HG02571 (cell line): ENCODE results near the gene BMP2K.

Experiments used
- ATAC-seq: cut with Tn5 transposase; IDR thresholded peaks from one replicate; pipeline ENCODE4 v1.9.1; 2021; ENCODE audit warnings: mild to moderate bottlenecking, moderate library complexity; ENCODE audit not compliant: unreplicated experiment

BMP2K gene

GRCh38 chr4:78923464-78924312, 147.5 kb downstream of the BMP2K start:
- no peak for ATAC-seq

DNA sequence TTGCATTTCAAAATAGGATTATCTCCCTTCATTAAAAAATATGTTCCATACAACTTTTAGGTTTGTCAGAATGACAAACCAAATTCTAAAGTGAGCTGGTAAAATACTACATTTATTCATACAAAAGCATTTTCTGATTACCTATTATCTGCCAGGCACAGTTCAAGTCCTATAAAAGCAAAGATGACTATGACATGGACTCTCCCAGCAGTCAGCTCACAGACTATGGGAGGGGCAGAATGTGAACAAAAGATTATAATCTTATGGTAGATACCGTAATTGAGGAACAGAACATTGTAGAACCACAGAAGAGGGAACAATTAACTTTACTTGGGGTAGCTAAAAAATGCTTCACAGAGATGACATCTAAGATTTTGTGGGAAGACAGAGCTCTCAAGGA, 150.7 kb downstream of the BMP2K start:
- no peak for ATAC-seq

DNA sequence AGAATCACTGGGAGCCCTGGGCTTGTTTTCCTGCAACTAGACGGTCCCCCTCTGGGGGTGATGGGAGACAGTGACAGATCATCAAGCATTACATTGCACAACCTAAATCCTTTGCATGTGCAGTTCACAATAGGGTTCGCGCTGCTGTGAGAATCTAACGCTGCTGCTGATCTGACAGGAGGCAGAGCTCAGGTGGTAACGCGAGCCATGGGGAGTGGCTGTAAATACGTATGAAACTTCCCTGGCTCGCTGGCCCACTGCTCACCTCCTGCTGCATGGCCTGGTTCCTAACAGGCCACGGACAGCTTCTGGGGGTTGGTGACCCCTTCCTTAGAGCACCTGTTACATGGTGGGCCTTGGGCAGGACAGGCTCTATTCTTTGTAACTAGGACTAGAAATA, 152.7 kb downstream of the BMP2K start:
- no peak for ATAC-seq

- no peak for ATAC-seq
Measured at GRCh38 chr4:78930016-78930629, 154.0 kb downstream of the BMP2K start.

DNA sequence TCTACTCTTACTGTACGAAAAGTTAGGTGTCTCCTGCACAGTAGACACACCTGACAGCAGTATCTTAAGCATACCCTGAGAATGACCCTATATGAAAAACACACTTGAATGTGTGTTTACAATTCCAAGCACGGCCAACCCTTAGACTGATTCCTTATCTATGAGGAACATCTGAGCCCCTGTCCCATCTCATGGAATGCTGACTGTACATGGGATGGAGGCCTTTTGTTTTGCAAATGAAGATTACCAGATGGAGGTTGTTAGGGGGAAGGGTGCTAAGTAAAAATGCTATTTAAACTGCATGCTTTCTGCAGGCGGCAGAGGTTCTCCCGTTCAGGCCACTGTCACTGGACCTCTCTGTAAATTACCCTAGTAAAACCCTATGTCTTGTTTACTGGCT, 160.8 kb downstream of the BMP2K start:
- ATAC-seq, result no peak

DNA sequence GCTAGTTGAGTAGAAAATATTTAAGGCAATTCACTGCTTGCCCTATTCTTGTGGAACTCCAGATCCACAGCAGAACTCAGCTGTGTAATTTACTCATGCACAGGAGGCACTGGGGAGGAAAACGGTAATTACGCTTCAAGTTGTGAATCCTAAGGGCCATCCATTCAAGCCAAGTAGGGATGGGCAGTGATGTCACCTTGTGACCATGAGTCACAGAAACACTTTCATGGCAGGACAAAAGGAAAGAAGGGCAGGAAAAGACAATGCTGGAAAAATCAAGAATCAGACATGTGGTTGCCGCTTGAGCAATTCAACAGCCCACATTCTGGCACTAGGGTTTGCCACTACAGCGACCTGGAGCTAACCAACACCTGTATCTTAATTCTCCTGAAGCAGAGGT, 161.7 kb downstream of the BMP2K start:
- no peak for ATAC-seq

- ATAC-seq, result no peak
Measured at GRCh38 chr4:78938474-78938867, 162.3 kb downstream of the BMP2K start.

DNA sequence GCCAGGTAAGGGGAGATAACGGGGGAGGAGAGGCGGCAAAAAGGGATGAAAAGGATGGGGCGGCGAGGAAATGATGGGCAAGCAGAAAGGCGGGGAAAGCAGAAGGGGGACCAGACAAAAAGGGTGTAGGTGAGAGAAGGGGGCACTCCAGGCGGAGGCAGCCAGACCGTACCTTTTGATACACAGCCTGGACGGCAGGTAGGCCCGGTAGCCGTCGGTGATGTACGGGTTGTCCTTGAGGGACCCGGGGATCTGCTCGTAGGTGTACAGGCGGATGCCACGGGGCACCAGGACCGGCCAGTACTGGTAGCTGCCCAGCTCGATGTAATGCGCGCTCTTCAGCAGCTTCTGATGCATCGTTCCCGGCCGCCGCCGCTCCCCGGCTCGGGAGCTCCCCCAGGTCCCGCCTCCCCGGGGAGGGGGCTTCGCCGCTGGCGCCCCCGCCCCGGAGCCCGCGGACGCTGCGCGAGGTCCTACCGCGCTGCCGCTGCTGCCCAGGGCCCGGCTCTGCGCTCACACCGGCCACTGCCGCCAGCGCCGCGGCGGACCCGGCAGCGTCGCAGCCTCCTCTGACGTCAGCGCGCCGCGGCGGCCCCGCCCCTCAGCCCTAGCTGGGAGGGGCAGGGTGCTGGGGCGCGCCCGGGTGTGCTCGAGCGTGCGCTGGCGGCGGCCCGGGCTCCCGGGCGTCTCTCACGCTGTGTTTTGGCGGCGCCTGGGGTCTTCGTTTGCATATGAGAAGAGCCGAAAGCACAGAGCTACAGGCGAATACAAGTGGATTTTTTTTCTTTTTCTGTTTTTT, 162.9 kb downstream of the BMP2K start, which contains the start of gene PAQR3:
TSS of gene PAQR3 (minus strand) at position 571 of the 799 bp plus-strand sequence. CDS start at position 357, 214 bp downstream.
- peak; percentile 97 for ATAC-seq

DNA sequence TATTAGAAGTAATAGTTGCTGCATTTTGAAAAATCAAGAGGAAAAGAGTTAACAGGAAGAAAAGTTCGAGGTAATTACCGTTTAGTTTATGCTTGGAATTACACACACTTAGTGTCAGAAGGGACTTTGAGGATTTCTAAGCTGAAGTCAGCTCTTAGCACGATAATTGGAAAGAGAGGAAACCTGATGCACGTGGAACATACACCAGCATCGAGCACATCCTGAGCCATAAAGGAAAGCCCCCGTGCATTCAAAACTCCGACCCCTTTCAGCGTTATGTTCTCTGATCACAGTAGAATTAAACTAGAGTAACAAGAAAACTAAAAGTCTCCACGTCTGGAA, 163.5 kb downstream of the BMP2K start:
- ATAC-seq, result peak; percentile 16

- ATAC-seq, result no peak
Measured at GRCh38 chr4:78940752-78941151, 164.6 kb downstream of the BMP2K start.

GRCh38 chr4:78944381-78944780, 168.2 kb downstream of the BMP2K start:
- no peak for ATAC-seq

GRCh38 chr4:78945651-78946179, 169.6 kb downstream of the BMP2K start:
- no peak for ATAC-seq

- ATAC-seq, result no peak
Measured at GRCh38 chr4:78949735-78950134, 173.6 kb downstream of the BMP2K start.

- peak; percentile 60 for ATAC-seq
Measured at GRCh38 chr4:78951862-78952472, 175.8 kb downstream of the BMP2K start.

DNA sequence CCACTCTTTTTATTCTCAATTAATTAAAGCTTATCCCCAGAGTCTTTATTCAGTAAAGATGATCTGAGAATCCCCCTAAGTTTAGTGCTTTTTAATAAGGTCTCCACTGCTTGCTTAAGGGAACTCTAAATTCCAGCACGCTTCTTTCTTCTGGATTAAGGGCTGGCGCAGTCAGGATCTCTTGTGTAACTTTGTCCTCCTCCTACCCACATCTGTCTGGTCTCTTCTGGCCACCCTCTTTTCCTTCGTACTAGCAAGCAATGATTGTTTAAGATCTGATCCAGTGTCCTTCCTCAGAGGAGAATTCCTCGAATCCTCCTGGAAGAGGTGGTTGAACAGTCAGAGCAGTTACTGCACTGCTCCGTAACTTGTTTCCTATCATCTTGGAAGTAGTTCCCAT, 177.1 kb downstream of the BMP2K start:
- ATAC-seq, result no peak

DNA sequence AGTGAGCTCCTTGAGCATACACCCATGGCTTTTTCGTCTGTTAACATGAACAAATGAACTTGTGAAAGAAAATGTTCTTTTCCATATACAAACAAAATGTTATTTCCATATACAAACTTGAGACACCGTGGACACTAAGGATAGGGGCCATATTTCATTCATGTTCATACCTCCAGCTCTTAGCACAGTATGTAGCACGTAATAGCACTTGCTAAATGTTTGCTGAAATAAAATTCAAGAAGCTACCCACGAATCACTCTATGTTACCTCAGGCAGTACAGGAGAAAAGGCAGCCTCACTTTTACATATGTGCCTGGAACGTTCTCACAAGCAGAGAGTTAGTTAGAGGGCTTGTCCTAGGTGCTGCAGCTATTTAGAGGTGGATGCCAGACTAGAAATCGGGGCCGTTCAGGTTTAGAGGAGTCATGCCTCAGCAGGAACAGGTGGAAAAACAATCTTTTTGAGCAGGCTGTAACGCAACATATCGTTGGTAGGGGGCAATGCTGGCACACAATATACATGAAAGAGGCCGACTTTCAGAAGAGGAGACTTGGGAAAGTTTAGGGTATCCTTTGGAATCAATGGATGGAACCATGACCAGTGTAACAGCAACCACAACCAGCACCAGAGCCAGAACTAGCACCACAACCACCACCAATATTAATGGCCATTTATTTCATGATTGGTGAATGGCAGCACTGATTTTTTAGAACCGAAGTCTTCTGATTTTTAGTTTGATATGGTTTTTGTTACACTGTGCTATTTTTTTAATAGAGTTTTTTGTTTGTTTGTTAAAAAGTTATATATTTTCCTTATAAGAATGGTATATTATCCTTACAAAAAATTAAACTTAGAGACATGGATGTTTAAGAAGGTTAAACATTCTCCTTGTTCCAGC, 177.9 kb downstream of the BMP2K start:
- ATAC-seq, result no peak

DNA sequence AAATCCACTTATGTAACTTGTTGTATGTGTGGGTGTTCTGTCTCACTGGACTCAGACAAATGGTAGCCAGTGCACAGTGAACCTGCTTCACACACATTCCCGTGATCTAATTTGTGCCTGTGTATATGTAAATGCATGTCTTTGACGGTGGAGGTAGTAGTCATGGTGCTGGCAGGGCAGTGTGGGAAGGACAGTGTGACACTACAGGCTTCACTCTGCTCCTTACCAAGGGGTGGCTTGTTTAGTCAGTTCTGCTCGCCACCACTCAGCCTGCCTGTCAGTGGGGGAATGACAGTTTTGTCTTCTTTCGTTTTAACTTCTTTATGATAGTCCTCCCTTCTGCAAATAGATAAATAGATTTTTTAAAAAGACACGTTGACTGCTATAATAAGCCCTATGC, 180.8 kb downstream of the BMP2K start:
- no peak for ATAC-seq

DNA sequence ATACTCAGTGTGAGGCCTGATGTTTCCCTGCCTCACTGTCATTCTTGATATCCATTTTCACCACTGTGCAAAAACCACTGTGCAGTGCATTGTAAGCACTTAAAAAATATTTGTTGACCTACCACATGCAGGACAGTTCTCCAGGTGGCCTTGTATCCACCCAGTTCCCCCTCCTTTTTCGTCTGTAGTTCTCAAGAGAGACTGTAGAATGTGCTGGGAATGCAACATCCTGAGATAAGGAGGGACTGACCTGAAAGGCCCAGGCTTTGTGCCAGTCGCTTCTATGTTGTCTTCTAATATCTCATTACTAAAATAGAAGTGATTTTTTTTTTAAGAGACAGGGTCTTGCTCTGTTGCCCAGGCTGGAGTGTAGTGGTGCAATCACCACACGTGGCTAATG, 184.8 kb downstream of the BMP2K start:
- ATAC-seq, result no peak
